Effector memory CD4-positive, alpha-beta T cell (primary cell): Measurements from ENCODE around the gene RNF224.

Source experiments
- DNase-seq, 3 donors: peaks; one replicate each; pipeline ENCODE4 v3.0.0-alpha.2; 2020
- H3K27ac ChIP-seq: 2 replicates; pipeline ENCODE4 v1.7.0; 2013; ENCODE audit warnings: mild to moderate bottlenecking, low read length, moderate library complexity; ENCODE audit not compliant: insufficient read depth, poor library complexity, severe bottlenecking
- H3K27me3 ChIP-seq: replicated peaks from 2 replicates; pipeline ENCODE4 v1.7.0; 2013; ENCODE audit warnings: mild to moderate bottlenecking, low read length; ENCODE audit not compliant: insufficient read depth, control insufficient read depth, poor library complexity, severe bottlenecking
- H3K36me3 ChIP-seq: 2 replicates; pipeline ENCODE4 v1.7.0; 2013; ENCODE audit warnings: mild to moderate bottlenecking, low read length, moderate library complexity; ENCODE audit not compliant: control insufficient read depth, insufficient read depth
- H3K4me1 ChIP-seq: 2 replicates; pipeline ENCODE4 v1.7.0; 2013; ENCODE audit warnings: low read length, mild to moderate bottlenecking; ENCODE audit not compliant: control insufficient read depth, insufficient read depth, poor library complexity, severe bottlenecking
- H3K4me3 ChIP-seq: 2 replicates; pipeline ENCODE4 v1.7.0; 2013; ENCODE audit warnings: low read length, low read depth, mild to moderate bottlenecking; ENCODE audit not compliant: insufficient read depth, poor library complexity, severe bottlenecking
- H3K9me3 ChIP-seq: 2 replicates; pipeline ENCODE4 v1.7.0; 2013; ENCODE audit warnings: mild to moderate bottlenecking, low read length, moderate library complexity; ENCODE audit not compliant: control insufficient read depth

Gene RNF224

DNA sequence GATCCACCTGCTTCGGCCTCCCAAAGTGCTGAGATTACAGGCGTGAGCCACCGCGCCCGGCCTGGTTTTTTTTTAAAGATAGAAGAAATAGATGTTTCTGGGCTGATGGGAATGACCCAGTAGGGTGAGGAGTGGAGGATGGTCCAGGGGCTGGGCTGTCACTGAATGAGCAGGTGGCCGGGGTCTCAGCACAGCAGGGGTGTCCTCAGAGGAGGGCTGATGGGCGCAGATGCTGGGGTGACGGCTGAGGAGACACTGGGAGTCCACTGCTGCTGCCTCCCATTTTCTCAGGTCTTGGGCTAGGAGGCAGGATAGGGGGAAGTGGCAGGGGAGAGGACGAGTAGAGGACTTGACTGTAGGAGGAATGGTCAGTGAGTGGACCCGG, 47.9 kb downstream of the RNF224 start:
- Histone ChIP-seq H3K4me1 (peaks cover 18% of the 10 kb centered on the region), H3K9me3 (no peaks in the 10 kb centered on the region), H3K27ac (no peak overlapping the region), H3K27me3 (no peaks in the 10 kb centered on the region), H3K36me3 (peaks cover 21% of the 10 kb centered on the region), H3K4me3 (no peak overlapping the region)
- DNase-seq: no peak

DNA sequence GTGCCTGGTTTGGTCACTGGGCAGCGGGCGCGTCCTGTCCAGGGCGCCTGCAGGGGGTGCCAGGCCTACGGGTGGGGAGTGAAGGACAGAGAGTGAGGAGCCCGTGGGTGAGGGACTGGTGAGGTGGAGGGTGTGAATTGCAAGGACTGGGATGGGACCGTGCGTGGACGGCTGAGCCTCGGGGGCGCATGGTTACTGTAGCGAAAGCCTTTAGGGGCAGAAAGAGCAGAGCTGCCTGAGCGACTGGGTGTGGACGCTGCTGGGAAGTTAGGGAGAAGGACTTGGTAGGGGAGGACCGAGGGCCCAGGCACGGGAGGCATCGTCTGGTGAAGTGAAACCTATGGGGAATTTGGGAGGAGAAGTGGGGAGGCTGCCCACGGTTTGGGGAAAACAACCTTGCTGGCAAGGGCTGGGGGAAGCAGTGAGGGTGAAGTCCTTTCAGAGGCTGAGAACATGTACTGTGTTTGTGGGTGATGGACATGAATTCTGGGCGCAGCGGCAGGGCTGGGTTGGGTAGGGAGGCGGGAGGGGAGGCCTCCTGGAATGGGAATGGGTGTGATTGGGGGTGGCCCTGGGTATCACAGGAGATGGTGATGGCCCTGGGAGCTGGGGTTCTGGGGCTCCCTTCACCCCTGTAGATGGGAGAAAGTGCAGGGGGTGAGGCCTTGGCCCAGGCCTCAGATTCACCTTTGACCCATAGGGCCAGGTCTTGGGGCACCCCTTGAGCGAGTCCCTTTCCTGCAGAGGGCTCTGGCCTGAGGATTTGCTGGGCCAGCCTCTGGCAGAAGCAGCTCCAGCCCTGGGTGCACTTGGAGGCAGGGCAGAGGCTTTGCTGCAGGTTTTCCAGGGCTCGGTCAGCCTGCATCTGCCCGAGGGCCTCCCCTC, 48.5 kb downstream of the RNF224 start:
- H3K9me3 ChIP-seq: no peaks in the 10 kb centered on the region
- H3K4me3 ChIP-seq: no peak overlapping the region
- no peak for DNase-seq
- no peak overlapping the region for H3K27ac ChIP-seq
- no peaks in the 10 kb centered on the region for H3K27me3 ChIP-seq
- H3K36me3 ChIP-seq: peaks cover 21% of the 10 kb centered on the region
- H3K4me1 ChIP-seq: peaks cover 24% of the 10 kb centered on the region

DNA sequence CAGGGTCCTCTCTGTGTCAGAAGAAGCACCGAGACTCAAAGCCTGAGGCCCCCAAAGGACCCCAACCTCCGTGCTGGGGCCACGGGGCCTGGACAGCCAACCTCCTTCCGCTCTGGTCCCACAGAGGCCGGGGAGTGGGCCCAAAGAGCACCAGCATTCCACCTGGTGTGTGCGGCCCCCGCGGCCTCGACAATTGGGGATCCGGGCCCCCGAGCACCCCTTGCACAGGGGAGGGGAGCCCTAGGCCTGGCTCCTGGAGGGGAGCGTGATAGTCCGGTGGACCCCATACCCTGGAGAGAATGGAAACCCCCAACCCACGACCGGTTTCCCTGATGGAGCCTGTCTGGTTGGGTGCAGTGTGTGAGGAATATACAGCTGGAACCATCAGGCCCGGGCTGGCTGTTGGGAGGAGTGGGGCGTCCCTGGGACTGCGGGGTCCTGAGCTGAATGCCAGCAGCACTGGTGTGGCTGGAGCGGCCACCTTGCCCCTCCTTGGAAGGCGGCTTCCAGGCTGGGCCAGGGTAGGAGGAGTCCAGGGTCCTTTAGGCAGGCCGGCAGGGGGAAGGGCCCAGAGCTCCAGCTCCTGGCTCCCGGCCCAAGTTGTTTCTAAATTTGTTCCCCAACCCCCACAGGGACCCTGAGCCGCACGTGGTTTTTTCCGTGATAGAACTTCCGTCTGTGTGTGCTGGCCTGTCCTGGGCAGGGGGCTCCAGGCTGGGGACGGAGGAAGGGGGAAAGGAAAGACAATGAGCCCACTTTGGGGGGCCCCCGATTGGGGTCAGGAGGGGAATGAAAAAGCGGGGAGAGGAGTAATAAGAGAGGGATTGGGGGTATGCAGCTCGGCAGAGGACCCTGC, 49.4 kb downstream of the RNF224 start:
- H3K27ac ChIP-seq: no peak overlapping the region
- peaks cover 19% of the 10 kb centered on the region for H3K4me1 ChIP-seq
- no peak for DNase-seq
- H3K27me3 ChIP-seq: no peaks in the 10 kb centered on the region
- H3K9me3 ChIP-seq: no peaks in the 10 kb centered on the region
- peaks cover 21% of the 10 kb centered on the region for H3K36me3 ChIP-seq
- peak overlapping the region; percentile 63 for H3K4me3 ChIP-seq

DNA sequence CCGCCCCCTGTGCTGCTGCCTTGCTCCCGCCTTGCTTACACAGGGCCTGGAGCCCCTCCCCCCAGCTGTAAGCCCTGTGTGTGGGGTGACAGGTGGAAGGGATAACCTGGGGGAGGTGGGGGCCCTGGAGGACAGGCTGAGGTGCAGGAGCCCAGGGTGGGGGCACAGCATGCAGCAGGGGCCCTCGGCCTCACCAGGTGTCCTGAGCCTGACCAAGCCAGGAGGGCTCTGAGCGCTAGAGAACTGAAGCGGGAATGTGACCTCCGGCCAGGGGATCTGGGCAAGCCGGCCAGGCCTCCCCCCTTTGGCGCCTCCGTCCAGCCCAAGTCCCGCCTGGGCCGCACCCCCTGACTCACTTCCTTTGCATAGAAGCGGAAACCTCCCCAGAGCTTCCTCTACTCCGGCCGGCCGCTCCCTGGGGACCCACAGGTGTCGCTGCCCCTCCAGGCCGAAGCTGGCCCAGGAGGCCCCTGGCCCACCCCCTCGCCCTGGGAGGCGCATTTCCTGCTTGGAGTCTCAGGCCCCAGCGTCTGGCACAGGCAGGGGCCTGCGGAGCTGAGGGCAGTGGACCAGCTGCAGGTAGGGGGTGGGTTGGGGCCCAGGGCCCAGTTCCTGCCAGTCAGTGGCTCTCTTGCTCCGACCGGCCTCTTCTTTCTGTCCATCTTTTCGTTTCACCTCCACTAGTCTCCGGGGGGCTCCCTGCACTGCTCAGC, 50.2 kb downstream of the RNF224 start, which contains the start of gene TOR4A:
Gene TOR4A (plus strand): TSS at position 398 of the 713 bp plus-strand sequence. CDS start 964 bp downstream, outside the sequence.
- Histone ChIP-seq H3K36me3 (peaks cover 15% of the 10 kb centered on the region), H3K4me3 (peak within 1 kb of the TSS; percentile 63), H3K27ac (no peak within 1 kb of the TSS), H3K4me1 (peaks cover 19% of the 10 kb centered on the region), H3K9me3 (no peaks in the 10 kb centered on the region), H3K27me3 (no peaks in the 10 kb centered on the region)
- no peak for DNase-seq

DNA sequence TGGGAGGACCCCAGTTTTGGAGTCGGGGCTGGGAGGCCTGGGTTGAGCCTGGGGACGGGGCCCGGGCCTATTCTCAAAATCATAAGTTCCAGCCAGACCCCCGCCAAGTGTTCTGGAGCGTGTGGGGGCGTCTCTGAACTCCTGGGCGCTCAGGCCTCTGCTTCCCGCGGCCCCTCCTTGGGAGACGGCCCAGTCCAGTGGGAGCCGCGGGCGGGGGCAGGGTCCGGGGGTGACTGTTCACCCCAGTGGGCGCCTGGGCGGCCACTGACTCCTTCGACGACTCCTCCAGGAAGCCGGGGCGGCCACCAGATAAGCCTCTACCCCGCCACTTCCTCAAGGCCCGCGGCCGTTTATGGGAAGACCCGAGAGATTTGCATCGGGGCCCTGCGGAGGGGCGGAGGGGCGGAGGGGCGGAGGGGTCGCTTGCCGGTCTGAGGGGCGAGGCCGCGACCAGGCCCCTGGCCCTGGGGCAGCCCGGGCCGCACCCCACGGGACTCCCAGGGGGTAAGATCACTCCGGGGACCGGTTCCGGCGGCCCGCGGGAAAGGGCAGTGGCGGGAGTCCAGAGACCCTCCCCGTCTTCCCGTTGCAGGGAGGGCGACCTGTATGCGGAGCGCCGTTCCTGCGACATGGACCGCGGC, 50.9 kb downstream of the RNF224 start:
- Histone ChIP-seq H3K9me3 (no peaks in the 10 kb centered on the region), H3K4me3 (peak overlapping the region; percentile 63), H3K4me1 (peaks cover 19% of the 10 kb centered on the region), H3K27ac (no peak overlapping the region), H3K27me3 (no peaks in the 10 kb centered on the region), H3K36me3 (peaks cover 8% of the 10 kb centered on the region)
- DNase-seq: no peak
